Activated T-cell treated with anti-CD3 and anti-CD28 coated beads, Interleukin-2, amount 50 U/mL, for 48 hours (primary cell): ENCODE measurements around the gene EIF2D.
"Not testable (repeated sequence)": the region's sequence is repeated elsewhere in the genome, so short reads cannot be mapped to it uniquely, and the experiment has no call there.

Source experiments
- DNase-seq, 2 experiments: peaks; one replicate each; pipeline ENCODE4 v3.0.0-alpha.2; 2020

The EIF2D gene

DNA sequence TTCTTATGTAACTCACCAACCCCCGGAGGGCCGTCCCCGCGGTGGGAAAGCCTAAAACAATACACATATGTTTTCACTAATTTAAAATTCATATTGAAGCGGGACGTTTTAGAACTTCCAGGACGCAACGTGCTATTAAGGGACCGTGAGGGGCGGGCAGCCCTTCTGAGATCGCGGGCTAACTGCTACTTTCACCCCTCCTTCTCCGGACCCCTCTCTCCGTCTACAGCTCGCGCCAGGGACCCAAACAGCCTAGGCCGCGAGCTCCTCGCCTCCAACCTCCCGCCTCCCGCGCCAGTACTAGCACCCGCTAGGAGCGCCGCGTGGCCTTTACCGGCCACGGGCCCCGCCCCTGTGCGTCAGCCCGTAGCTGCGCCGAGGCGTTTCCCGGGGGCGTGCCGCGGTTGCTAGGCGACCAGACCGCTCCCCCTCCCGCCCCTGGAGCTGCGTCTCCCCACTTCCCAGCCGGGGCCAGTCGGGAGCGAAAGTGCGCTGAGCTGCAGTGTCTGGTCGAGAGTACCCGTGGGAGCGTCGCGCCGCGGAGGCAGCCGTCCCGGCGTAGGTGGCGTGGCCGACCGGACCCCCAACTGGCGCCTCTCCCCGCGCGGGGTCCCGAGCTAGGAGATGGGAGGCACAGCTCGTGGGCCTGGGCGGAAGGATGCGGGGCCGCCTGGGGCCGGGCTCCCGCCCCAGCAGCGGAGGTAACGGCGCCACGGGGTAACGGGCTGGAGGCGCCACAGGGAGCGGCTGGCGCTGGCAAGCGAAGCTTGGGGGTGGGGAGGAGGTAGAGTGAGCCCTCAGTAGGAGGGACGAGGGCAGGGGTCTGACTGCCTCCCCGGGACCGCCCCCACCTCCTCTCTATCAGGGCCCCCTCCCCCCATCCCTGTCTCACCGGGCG lies 23.1 kb upstream of the EIF2D start, which contains the start of gene DYRK3:
TSS of gene DYRK3 (plus strand) at position 457 of the 898 bp plus-strand sequence. CDS start at position 625, 168 bp downstream.
- peak; percentile 94 to 97 for DNase-seq

DNA sequence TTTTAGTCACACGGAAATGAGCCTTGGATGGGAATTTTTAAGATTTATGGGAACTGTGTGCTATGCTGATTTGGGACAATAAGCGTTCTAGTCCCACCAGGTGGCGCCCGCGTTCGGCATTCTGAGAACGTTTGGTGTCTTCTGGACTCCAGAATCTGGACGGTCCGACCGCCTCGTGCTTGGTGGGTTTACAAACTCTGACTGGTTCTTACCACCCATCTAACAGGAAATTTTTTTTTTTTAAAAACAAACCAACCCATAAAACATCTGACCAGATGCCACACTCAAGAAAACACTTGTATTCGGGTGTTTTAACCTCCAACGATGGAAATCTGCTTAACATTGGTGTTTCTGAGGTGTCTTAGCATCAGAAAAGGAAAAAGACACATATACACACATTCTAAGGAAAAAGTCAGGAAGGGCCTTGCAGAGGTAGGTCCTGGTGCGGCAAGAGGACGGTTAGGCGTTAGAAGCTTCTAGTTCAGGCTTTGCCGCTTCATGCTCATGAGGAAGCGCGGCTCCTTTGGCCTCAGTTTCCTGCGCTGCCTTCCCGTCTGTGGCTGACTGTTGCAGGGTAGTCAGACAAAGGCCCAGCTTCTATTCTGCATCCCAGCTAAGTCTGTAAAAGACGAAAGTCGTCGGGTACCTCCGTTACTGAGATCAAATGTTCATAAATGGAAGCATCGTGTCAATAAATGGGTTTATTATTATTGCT lies 22.3 kb upstream of the EIF2D start:
- DNase-seq: peak; percentile 84 to 89

DNA sequence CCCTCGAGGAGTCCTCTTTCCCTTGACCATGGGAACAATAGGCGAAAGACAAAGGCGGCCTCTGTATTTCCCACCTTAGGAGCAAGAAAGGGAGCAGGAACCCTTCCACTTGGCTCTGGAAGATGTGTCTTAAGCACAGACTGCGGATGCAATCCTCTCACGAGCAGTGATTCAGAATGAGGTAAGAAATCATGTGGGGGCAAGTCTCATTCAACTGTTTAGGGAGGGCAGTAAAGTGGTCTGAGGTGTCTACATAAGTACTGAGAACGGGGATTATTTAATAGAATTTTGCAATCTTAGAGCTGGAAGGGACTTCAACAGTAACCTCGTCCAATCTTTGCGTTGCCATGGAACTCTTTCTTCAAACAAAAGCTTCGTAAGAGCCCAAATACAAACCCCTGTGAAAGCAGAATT lies 21.4 kb upstream of the EIF2D start:
- no peak for DNase-seq

DNA sequence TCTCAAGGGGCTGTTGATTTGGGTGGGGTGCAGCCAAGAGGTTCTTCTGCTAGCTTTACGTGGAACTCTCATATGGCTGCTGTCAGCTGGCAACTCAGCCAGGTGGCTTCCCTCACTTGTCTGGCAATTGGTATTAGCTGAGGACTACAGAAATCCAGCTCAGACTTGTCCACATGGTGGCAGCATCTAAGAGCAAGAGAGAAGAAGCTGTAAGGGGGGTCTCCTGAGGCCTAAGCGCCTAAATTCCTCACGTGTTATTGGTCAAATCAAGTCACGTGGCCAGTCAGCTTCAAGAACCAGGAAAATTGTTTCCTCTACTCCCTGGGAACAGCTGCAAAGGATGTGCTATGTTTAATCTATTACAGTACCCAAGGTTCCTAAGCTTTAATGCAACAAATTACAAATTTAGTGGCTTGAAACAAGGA lies 18.8 kb upstream of the EIF2D start:
- DNase-seq: peak; percentile 35 to 39

DNA sequence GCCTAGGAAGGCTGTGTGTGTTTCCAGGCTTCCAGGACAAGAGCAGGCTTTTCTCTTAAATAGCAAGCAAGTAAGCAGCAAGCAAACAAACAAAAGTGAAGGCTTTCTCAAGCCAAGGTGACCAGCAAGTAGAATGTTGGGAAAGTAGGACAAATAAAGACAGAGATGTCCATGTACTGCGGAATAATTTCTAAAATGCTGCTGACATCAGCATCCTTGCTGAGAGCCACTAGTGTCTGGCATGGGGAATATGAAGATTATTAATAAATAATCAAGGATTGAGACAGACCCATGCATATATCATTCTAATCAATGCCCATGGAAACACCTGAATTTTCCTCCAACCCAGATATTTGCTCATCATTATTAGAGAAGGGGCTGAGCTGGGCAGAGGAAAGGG lies 16.7 kb upstream of the EIF2D start:
- no peak for DNase-seq

DNA sequence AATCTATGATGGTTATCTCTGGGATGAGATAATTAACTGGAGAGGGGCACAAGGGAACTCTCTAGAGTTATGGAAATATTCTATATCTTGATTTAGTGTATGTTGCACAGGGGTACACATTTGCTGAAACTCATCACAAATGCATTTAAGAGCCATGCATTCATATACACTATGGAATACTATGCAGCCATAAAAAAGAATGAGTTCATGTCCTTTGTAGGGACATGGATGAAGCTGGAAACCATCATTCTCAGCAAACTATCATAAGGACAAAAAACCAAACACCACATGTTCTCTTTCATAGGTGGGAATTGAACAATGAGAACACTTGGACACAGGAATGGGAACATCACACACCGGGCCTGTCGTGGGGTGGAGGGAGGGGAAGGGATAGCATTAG lies 14.1 kb upstream of the EIF2D start:
- not testable (repeated sequence) for DNase-seq

DNA sequence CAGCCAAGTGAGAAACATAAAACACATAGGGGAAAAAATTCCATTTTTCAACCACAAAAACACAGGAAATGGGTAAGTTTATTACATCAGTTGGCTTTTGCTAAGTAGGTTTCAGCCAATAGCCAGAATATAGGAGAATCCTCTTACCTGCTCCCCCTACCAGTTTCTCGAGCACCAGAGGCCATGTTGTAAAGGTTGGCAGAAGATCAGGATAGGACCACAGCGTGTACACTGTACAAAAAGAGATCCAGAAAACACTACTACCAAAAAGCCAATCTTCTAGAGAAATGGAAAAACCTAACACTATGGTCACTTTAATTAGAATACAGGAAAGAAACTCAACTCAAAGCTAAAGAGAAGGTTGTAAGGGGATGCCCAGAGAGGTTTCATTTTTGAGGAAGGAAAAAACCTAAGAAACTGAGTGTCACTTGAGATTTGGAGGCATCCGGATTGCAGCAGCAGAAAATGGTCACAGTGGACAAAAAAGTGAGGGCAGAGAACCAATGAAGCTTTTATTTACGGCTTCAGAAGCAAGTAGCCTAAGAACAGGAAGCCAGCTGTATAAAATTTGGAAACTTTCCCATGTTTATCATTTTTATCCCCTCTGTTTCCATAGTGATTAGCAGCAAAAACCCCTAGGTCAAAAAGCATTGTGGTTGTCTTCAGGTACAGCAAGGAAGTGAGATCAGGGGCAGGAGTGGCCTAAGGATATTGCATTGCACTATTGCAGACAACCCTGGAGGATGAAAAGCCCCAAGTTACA lies 2.9 kb downstream of the EIF2D start:
- DNase-seq: no peak

DNA sequence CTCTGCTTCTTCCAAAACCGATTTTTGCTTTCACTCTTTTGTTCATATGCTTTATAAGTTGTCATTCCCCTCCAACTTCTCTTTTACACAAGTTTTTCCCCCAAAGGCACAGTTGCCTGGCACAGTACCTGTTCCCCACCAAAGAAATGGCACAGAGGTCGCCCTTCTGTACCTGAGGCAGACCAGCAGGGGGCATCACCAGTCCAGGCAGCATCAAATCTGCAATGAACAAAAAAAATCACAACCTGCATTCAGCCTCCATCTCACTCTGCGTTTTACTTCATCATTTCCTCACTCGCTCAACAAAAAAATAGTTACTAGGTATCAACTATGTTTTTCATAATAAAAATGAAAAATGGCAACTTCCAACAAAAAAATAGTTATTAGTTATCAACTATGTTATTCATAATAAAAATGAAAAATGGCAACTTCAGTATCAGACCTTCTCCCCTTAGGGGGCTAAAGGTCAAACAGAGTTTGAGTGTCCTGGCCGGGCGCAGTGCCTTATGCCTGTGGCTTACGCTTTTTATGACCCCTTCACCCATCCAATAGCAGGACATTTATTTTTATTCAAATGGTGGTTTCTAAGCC lies 4.1 kb downstream of the EIF2D start:
- DNase-seq: peak; percentile 67 to 76

DNA sequence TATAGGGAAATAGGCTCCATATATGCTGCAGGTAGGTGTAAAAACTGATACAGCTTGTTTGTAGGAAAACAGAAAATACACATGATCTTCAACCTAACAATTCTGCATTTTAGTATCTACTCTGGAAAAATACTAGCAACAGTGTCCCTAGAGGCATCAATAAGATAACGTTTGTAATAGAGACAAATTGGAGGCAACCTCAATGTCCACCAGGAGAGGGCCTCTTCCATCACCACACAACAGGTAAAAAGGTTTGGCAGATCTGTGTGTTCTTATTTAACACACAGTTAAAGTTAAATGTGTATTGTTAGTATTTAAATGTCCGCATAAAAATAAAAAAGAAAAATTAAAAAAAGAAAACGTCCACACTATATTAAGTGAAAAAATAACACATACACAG lies 5.4 kb downstream of the EIF2D start:
- DNase-seq: no peak

DNA sequence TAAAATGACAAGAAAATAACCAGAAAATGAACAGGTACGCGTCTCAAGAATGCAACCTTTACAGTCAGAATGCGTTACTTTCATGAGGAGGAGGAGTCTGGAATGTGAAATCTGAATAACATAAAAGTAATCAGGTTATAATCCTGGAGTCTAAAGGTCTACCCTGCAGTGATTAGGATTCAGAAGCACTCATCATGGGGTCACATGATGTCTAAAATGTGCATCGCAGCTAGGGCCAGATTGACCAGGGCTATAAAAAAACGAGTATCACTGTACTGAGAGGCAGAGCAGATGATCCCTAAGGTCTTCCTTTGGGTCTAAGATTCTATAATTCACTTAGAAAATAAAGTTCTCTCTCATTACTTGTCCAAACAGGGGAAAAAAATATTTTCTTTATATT lies 7.4 kb downstream of the EIF2D start:
- DNase-seq: no peak

DNA sequence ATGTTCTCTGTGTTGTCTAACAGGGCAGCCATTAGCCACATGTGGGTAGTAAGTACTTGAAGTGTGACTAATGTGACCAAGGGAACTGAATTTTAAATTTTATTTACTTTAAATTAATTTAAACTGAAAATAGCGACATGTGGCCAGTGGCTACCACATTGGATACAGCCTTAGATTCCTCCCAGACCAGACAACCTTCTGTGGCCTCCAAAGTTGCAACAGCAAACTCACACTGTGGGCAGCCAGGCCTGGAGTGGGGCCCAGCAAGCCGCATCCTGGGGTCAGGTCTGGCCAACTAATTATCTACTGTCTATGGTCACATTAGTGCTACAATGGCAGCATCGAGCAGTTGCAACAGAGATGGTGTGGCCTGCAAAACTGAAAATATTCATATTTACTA lies 11.7 kb downstream of the EIF2D start:
- no peak for DNase-seq

DNA sequence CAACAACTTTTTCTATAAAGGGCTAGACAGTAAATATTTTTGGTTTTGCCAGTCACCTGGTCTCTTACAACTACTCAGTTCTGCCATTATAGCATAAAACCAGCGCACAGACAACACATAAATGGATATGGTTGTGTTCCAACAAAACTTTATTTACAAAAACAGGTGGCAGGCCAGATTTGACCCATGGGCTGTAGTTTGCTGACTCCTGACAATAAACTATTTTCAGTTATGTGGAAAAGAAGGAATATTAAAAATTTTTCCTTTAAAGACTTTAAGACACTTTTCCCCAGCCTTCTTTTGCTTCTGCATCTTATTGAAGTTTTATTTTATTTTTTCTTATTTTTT lies 16.0 kb downstream of the EIF2D start:
- no peak for DNase-seq

DNA sequence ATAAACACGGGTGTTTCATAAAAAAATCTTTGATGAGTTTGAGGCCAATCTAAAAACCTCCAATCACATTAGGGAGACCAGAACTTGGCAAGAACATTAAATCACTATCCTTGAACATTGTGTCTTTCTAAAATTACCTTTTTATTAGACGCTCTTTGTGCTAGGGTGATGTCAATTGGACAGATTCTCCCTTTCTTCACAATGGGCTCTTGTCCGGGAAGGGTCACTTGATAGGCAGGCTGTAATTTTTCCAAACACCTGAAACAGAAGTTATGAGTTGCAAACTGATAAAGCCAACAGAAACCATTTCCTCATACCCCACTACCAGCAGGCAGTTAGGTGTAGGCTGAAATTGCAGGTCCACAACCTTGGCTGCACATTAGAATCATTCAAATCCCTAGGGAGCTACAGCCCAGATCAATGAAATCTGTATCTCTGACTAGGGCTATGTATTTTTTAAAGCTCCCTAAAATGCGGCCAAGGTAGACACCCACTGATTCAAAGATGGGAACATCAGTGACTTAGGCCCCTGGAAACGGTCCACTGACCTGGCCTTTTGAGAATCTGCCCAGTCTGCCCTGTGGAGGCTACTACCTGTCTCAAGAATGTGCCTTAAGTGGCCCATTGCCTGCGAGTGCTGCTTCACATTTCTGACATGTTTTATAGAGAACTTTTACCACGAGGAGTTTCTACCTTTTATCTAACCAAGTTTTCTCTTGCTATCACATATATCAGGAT lies 16.5 kb downstream of the EIF2D start:
- DNase-seq: no peak

DNA sequence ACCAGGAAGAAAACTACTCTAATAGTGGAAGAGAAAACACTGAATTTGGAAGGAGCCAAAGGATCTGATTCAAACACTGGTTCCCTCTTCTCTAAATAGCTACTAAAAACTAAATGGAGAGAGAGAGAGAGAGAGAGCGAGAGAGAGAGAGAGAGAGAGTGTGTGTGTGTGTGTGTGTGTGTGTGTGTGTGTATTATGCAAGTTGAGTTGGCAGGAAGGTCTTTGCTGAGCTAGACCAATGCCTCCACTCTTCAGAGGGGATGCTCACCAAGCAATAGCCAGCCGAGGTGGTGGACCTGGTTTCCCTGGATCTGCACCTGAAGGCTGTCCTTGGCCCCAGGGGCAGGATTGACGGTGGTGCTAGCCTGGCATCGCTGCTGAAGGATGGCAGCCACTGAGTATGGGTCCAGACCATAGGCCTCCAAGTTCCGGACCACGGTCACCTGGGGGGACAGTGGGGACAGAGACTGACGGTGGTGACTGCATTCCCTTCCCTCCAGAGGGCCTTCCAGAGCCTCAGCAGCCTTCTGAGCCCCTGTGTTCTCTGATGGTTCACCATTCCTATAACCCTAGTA lies 18.8 kb downstream of the EIF2D start:
- DNase-seq: no peak

DNA sequence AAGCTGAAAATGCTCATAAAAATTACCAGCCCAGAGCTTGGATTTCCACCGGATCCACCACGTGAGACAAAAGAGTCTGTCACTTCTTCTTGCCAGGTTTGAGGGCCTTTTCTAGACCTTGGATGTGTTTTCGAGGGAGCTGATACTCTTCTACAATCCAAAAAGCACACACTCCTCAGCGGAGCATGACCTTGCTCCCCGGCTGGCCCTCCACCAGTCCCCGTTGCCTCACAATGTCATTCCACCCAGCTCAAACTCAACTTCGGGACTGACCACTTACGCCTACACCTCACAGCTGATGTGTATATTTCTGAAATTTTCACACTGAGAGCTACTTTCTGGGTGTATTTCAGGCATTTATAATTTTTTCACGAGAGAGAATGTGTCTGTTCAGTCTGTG lies 20.6 kb downstream of the EIF2D start:
- no peak for DNase-seq

DNA sequence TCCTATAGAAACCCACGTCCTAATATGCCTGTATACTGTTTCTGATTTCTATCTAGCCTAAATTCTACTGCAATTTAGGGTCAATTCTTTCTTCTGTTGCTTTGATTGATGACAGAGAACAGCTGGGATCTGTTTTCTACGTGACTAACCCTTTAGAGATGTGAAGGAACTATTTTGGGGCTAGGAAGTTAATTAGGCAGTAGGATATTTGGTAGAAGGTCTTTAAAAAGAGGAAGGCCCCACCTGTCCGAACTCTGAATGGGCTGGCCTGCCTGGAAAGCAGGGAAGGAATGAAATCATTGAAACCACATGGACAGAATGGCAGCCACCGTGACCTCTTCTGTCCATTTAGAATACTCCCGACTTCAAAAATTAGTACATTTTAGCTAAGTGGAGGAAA lies 21.0 kb downstream of the EIF2D start:
- no peak for DNase-seq

DNA sequence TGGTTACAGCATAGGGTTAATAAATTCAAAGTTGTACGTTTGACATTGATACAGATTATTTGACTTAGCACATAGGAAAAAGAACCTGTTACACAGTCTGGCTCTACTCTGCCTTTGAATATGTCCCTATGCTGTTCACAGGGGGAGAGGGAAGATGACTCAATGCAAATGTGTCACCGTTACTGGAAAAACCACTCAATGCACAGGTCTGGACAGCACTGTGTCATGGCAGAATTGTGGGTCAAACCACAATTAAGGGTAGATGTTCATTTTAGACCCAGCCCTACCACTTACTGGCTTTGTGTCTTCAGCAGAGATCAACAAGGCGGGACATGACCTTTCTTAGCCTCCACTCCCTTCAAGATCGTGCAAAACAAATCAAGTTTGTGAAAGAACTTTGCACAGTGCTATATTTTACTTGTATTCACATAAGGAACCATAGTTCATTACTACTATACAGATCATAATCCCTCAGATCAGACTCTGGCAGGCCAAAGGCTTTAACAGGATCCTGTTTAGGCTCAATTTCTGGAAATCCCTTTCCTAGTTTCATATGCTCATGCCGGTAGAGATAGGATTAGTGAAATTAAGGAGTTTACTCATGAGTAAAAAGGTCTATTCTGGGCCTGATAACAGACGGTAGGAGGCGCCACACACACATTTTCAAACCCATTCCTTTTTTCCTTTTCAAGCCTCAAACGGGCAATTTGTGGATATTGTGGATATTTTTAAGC lies 22.1 kb downstream of the EIF2D start:
- DNase-seq: peak; percentile 64 to 73

DNA sequence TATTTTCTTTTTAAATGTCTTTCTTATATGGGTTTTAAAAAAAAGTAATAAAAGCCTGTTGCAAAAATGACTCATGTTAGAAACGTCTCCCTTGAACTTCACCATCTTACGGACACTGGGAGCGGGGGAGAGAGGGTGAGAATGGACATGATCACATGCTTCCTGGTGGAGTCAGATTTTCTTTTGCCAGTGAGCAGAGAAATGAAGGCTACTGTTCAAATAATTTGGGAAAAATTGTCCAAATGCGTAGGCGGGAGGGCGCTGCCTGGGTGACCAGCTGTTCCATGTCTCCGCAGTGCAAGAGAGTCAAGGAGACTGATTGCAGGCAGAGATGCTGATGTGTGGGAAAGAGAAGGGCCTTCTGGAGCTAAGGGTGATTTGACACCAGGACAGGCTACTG lies 23.1 kb downstream of the EIF2D start:
- DNase-seq: no peak

DNA sequence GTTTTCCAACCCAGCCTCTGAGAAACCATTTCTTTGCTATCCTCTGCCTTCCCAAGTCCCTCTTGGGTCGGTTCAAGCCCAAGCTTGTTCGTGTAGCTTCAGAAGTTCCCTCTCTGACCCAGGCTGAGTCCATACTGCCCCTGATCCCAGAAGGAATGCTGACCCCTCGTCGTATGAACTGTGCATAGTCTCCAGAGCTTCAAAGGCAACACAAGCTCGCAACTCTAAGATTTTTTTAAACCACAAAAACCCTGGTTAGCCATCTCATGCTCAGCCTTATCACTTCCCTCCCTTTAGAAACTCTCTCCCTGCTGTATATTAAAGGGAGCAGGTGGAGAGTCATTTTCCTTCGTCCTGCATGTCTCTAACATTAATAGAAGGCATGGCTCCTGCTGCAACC lies 23.8 kb downstream of the EIF2D start:
- no peak for DNase-seq

DNA sequence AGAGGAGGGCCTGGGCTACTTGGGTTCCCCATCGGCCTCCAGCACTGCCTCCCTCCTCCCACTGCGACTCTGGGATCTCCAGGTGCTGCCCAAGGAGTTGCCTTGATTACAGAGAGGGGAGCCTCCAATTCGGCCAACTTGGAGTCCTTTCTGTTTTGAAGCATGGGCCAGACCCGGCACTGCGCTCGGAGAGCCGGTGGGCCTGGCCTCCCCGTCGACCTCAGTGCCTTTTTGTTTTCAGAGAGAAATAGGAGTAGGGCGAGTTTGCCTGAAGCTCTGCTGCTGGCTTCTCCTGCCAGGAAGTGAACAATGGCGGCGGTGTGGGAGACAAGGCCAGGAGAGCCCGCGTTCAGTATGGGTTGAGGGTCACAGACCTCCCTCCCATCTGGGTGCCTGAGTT lies 24.4 kb downstream of the EIF2D start:
- no peak for DNase-seq
